Neural progenitor cell (in vitro differentiated cells): Measurements from ENCODE around the gene TUBB4B. TPM values are rescaled to one million over a fixed set of nuclear protein-coding genes. Genes with fewer than 3 reads are reported as not detected.

Experiments
- DNase-seq: peaks from one replicate; pipeline ENCODE4 v3.0.0-alpha.2; 2016; ENCODE audit warnings: low spot score
- H2AFZ ChIP-seq: fragments of 200-600 bp; sonication (generic); replicated peaks from 2 replicates; pipeline ENCODE4 v1.6.1; 2016; ENCODE audit warnings: antibody characterized with exemption
- H3F3A ChIP-seq: fragments of 200-600 bp; sonication (generic); 2 replicates; pipeline ENCODE4 v1.6.1; 2016; ENCODE audit warnings: antibody characterized with exemption, low read depth
- H3K27ac ChIP-seq: fragments of 200-600 bp; sonication (generic); 2 replicates; pipeline ENCODE4 v1.5.1; 2016; ENCODE audit warnings: mild to moderate bottlenecking
- H3K27me3 ChIP-seq: fragments of 200-600 bp; sonication (generic); 2 replicates; pipeline ENCODE4 v1.6.1; 2016; ENCODE audit warnings: mild to moderate bottlenecking, moderate library complexity
- H3K36me3 ChIP-seq: fragments of 200-600 bp; sonication (generic); 2 replicates; pipeline ENCODE4 v1.5.1; 2016
- H3K4me1 ChIP-seq: fragments of 200-600 bp; sonication (generic); 2 replicates; pipeline ENCODE4 v1.6.1; 2016; ENCODE audit warnings: mixed run types
- H3K4me2 ChIP-seq: fragments of 200-600 bp; sonication (generic); 2 replicates; pipeline ENCODE4 v1.6.1; 2016
- H3K4me3 ChIP-seq: fragments of 200-600 bp; sonication (generic); 2 replicates; pipeline ENCODE4 v1.5.1; 2016
- H3K79me2 ChIP-seq: fragments of 200-600 bp; sonication (generic); 2 replicates; pipeline ENCODE4 v1.6.1; 2016; ENCODE audit warnings: low read depth
- H3K9ac ChIP-seq: fragments of 200-600 bp; sonication (generic); 2 replicates; pipeline ENCODE4 v1.6.1; 2016
- H3K9me3 ChIP-seq: fragments of 200-600 bp; sonication (generic); 2 replicates; pipeline ENCODE4 v1.5.1; 2016; ENCODE audit warnings: low read depth
- H4K20me1 ChIP-seq: fragments of 200-600 bp; sonication (generic); 2 replicates; pipeline ENCODE4 v1.6.1; 2016; ENCODE audit warnings: low read depth
- H3K27ac Mint-ChIP-seq: 3 replicates; pipeline ENCODE4 v1.8.0; 2021; ENCODE audit warnings: mixed read lengths
- H3K27me3 Mint-ChIP-seq: 2 replicates; pipeline ENCODE4 v1.8.0; 2022; ENCODE audit warnings: low read depth, mild to moderate bottlenecking, inconsistent platforms, moderate library complexity, mixed read lengths; ENCODE audit not compliant: insufficient read depth
- H3K36me3 Mint-ChIP-seq: 3 replicates; pipeline ENCODE4 v1.8.0; 2021; ENCODE audit warnings: mixed read lengths
- H3K4me1 Mint-ChIP-seq: 3 replicates; pipeline ENCODE4 v1.8.0; 2021; ENCODE audit warnings: mixed read lengths
- H3K4me3 Mint-ChIP-seq: 3 replicates; pipeline ENCODE4 v1.8.0; 2021; ENCODE audit warnings: mild to moderate bottlenecking, moderate library complexity, mixed read lengths
- H3K9me3 Mint-ChIP-seq: 3 replicates; pipeline ENCODE4 v1.8.0; 2020; ENCODE audit warnings: mixed read lengths
- CTCF ChIP-seq: fragments of 200-600 bp; sonication (generic); IDR thresholded peaks from 2 replicates; pipeline ENCODE4 v1.5.1; 2017; ENCODE audit warnings: antibody characterized with exemption, mild to moderate bottlenecking
- EZH2 ChIP-seq: fragments of 200-600 bp; sonication (generic); IDR thresholded peaks from 2 replicates; pipeline ENCODE4 v1.6.1; 2017; ENCODE audit warnings: antibody characterized with exemption, mild to moderate bottlenecking, moderate library complexity
- EZH2phosphoT487 ChIP-seq: fragments of 200-600 bp; sonication (generic); IDR thresholded peaks from 2 replicates; pipeline ENCODE4 v1.6.1; 2017; ENCODE audit warnings: antibody characterized with exemption
- total RNA-seq: library from RNA; depleted of rRNA; stranded (reverse); fragments of >200 nt; gene quantifications from 2 replicates; pipeline ENCODE4 v1.2.3, GENCODE V29; 2015; ENCODE audit warnings: low replicate concordance

The TUBB4B gene
- total RNA-seq, 1 donor from 2014 or later = 183 TPM

GRCh38 chr9:137201205-137201868, 39.8 kb upstream of the TUBB4B start:
- peak overlapping the region; percentile 84 for H3K4me3 Mint-ChIP-seq
- Histone ChIP-seq H3F3A (peaks cover 34% of the 10 kb centered on the region), H3K79me2 (peaks cover 66% of the 10 kb centered on the region), H3K4me3 (peak overlapping the region; percentile 60), H3K27ac (no peak overlapping the region), H3K27me3 (peaks cover 7% of the 10 kb centered on the region), H3K4me1 (peaks cover 23% of the 10 kb centered on the region), H4K20me1 (peaks cover 60% of the 10 kb centered on the region), H3K9ac (peak overlapping the region; percentile 41), H3K9me3 (no peaks in the 10 kb centered on the region), H3K36me3 (no peaks in the 10 kb centered on the region), H3K4me2 (peak overlapping the region; percentile 93), H2AFZ (no peak overlapping the region)
- peaks cover 11% of the 10 kb centered on the region for H3K27me3 Mint-ChIP-seq
- peak; percentile 48 for DNase-seq
- H3K36me3 Mint-ChIP-seq = peaks cover 4% of the 10 kb centered on the region
- no peak overlapping the region for H3K27ac Mint-ChIP-seq
- TF ChIP-seq CTCF (no peak), EZH2 (no peak), EZH2phosphoT487 (no peak)
- H3K9me3 Mint-ChIP-seq = no peaks in the 10 kb centered on the region
- peaks cover 28% of the 10 kb centered on the region for H3K4me1 Mint-ChIP-seq

GRCh38 chr9:137202966-137203365, 38.1 kb upstream of the TUBB4B start:
- Histone ChIP-seq H4K20me1 (peaks cover 44% of the 10 kb centered on the region), H3K36me3 (no peaks in the 10 kb centered on the region), H2AFZ (no peak overlapping the region), H3K4me1 (peaks cover 27% of the 10 kb centered on the region), H3K9ac (no peak overlapping the region), H3K79me2 (peaks cover 71% of the 10 kb centered on the region), H3K4me2 (no peak overlapping the region), H3F3A (peaks cover 34% of the 10 kb centered on the region), H3K9me3 (no peaks in the 10 kb centered on the region), H3K27ac (no peak overlapping the region), H3K4me3 (no peak overlapping the region), H3K27me3 (peaks cover 7% of the 10 kb centered on the region)
- no peak for DNase-seq
- peaks cover 7% of the 10 kb centered on the region for H3K36me3 Mint-ChIP-seq
- no peak overlapping the region for H3K27ac Mint-ChIP-seq
- H3K4me3 Mint-ChIP-seq = peak overlapping the region; percentile 97
- H3K27me3 Mint-ChIP-seq = peaks cover 15% of the 10 kb centered on the region
- no peaks in the 10 kb centered on the region for H3K9me3 Mint-ChIP-seq
- TF ChIP-seq EZH2 = no peak
- TF ChIP-seq CTCF = no peak
- TF ChIP-seq EZH2phosphoT487 = no peak
- peaks cover 34% of the 10 kb centered on the region for H3K4me1 Mint-ChIP-seq

- no peaks in the 10 kb centered on the region for H3K9me3 ChIP-seq
- peak overlapping the region; percentile 97 for H3K9ac ChIP-seq
- no peak overlapping the region for H3K27ac ChIP-seq
- DNase-seq = no peak
- H3K4me2 ChIP-seq = peak overlapping the region; percentile 97
- no peak overlapping the region for H2AFZ ChIP-seq
- Mint-ChIP-seq H3K4me3 (peak overlapping the region; percentile 97), H3K4me1 (peaks cover 31% of the 10 kb centered on the region), H3K9me3 (no peaks in the 10 kb centered on the region), H3K27me3 (peaks cover 17% of the 10 kb centered on the region), H3K36me3 (peaks cover 11% of the 10 kb centered on the region), H3K27ac (no peak overlapping the region)
- H3F3A ChIP-seq = peaks cover 34% of the 10 kb centered on the region
- H3K36me3 ChIP-seq = no peaks in the 10 kb centered on the region
- TF ChIP-seq EZH2 (no peak), CTCF (no peak), EZH2phosphoT487 (no peak)
- peaks cover 2% of the 10 kb centered on the region for H3K27me3 ChIP-seq
- H3K4me1 ChIP-seq = peaks cover 22% of the 10 kb centered on the region
- peaks cover 26% of the 10 kb centered on the region for H4K20me1 ChIP-seq
- H3K4me3 ChIP-seq = peak overlapping the region; percentile 100
- H3K79me2 ChIP-seq = peaks cover 54% of the 10 kb centered on the region
Measured at GRCh38 chr9:137204731-137205125, 36.4 kb upstream of the TUBB4B start.
